GM18505 (cell line): ENCODE results near the gene USH2A.

Source experiments
- ATAC-seq: cut with Tn5 transposase; IDR thresholded peaks from one replicate; pipeline ENCODE4 v1.9.1; 2021; ENCODE audit not compliant: unreplicated experiment
- POLR2A ChIP-seq: IDR thresholded peaks from 4 replicates; pipeline ENCODE4 v1.6.1; 2011; ENCODE audit warnings: borderline replicate concordance; ENCODE audit not compliant: insufficient read depth, insufficient read length; ENCODE audit errors: extremely low read depth

The USH2A gene

GRCh38 chr1:215603319-215603718, 819.9 kb downstream of the USH2A start:
- no peak for TF ChIP-seq POLR2A
- ATAC-seq: no peak

- no peak for TF ChIP-seq POLR2A
- no peak for ATAC-seq
Measured at GRCh38 chr1:215601276-215601675, 822.0 kb downstream of the USH2A start.

- TF ChIP-seq POLR2A: no peak
- no peak for ATAC-seq
Measured at GRCh38 chr1:215600867-215601266, 822.4 kb downstream of the USH2A start.

GRCh38 chr1:215600258-215600792, 822.9 kb downstream of the USH2A start:
- no peak for TF ChIP-seq POLR2A
- no peak for ATAC-seq

- no peak for ATAC-seq
- no peak for TF ChIP-seq POLR2A
Measured at GRCh38 chr1:215599418-215600074, 823.7 kb downstream of the USH2A start.

- TF ChIP-seq POLR2A: no peak
- ATAC-seq: no peak
Measured at GRCh38 chr1:215597961-215598360, 825.3 kb downstream of the USH2A start.

GRCh38 chr1:215595231-215595630, 828.0 kb downstream of the USH2A start:
- no peak for ATAC-seq
- TF ChIP-seq POLR2A: no peak

- no peak for TF ChIP-seq POLR2A
- ATAC-seq: no peak
Measured at GRCh38 chr1:215594640-215595039, 828.6 kb downstream of the USH2A start.

- no peak for ATAC-seq
Measured at GRCh38 chr1:215590779-215591491, 832.3 kb downstream of the USH2A start.

GRCh38 chr1:215589650-215590435, 833.4 kb downstream of the USH2A start:
- no peak for ATAC-seq
- no peak for TF ChIP-seq POLR2A

More at GRCh38 chr1:215590779-215591491, 832.3 kb downstream of the USH2A start:
- no peak for TF ChIP-seq POLR2A

GRCh38 chr1:215584389-215584788, 838.9 kb downstream of the USH2A start:
- TF ChIP-seq POLR2A: no peak
- ATAC-seq: no peak

GRCh38 chr1:215583185-215583749, 840.0 kb downstream of the USH2A start:
- no peak for ATAC-seq
- no peak for TF ChIP-seq POLR2A

GRCh38 chr1:215581896-215582295, 841.4 kb downstream of the USH2A start:
- no peak for TF ChIP-seq POLR2A
- ATAC-seq: no peak
